HG02798 (cell line): ENCODE results near the gene LRRC59.

Source experiments
- ATAC-seq: cut with Tn5 transposase; IDR thresholded peaks from one replicate; pipeline ENCODE4 v1.9.1; 2021; ENCODE audit warnings: mild to moderate bottlenecking; ENCODE audit not compliant: unreplicated experiment, poor library complexity

The LRRC59 gene

GRCh38 chr17:50363217-50364060 is 33.9 kb downstream of the LRRC59 start:
- ATAC-seq = no peak

GRCh38 chr17:50362661-50363060 is 34.7 kb downstream of the LRRC59 start:
- ATAC-seq = no peak

- ATAC-seq = peak; percentile 62
Measured at GRCh38 chr17:50361561-50362480, 35.5 kb downstream of the LRRC59 start.

GRCh38 chr17:50360486-50361115 is 36.7 kb downstream of the LRRC59 start:
- no peak for ATAC-seq

GRCh38 chr17:50359998-50360461 is 37.3 kb downstream of the LRRC59 start:
- no peak for ATAC-seq

- no peak for ATAC-seq
Measured at GRCh38 chr17:50359005-50359699, 38.2 kb downstream of the LRRC59 start.

GRCh38 chr17:50358177-50358576 is 39.1 kb downstream of the LRRC59 start:
- ATAC-seq = no peak

GRCh38 chr17:50356892-50357510 is 40.3 kb downstream of the LRRC59 start:
- no peak for ATAC-seq

GRCh38 chr17:50356418-50356817 is 40.9 kb downstream of the LRRC59 start:
- ATAC-seq = no peak

GRCh38 chr17:50355701-50356341 is 41.5 kb downstream of the LRRC59 start:
- no peak for ATAC-seq

GRCh38 chr17:50355336-50355700 is 42.0 kb downstream of the LRRC59 start:
- no peak for ATAC-seq

- no peak for ATAC-seq
Measured at GRCh38 chr17:50354776-50355175, 42.5 kb downstream of the LRRC59 start.

- ATAC-seq = no peak
Measured at GRCh38 chr17:50354198-50354597, 43.1 kb downstream of the LRRC59 start.

- no peak for ATAC-seq
Measured at GRCh38 chr17:50353600-50354195, 43.6 kb downstream of the LRRC59 start.

- no peak for ATAC-seq
Measured at GRCh38 chr17:50352693-50353599, 44.4 kb downstream of the LRRC59 start.

GRCh38 chr17:50352072-50352692 is 45.1 kb downstream of the LRRC59 start:
- ATAC-seq = no peak

GRCh38 chr17:50350733-50351132 is 46.6 kb downstream of the LRRC59 start:
- ATAC-seq = no peak
